Adipose tissue (tissue), 3 donors: ENCODE data around the gene KCNK15. TPM values are rescaled to one million over a fixed set of nuclear protein-coding genes. Genes with fewer than 3 reads are reported as not detected.
A peak's percentile ranks its signal among the peaks of the same experiment; 100 is the strongest.
"Not testable (repeated sequence)": the region's sequence is repeated elsewhere in the genome, so short reads cannot be mapped to it uniquely, and the experiment has no call there.

Experiments used
- H3K27ac ChIP-seq: one replicate; pipeline ENCODE4 v1.5.1; 2013; ENCODE audit warnings: low read depth, low read length
- WGBS, 3 donors: extraction: QIAGEN DNeasy Blood & Tissue Kit; methylation state at CpG; one replicate each; pipeline ENCODE4 v1.1.7; 2013; 5-methylcytosine and 5-hydroxymethylcytosine counted together
- polyA plus RNA-seq, 3 donors: library from polyadenylated mRNA; stranded (reverse); fragments of 200-250 nt; gene quantifications; one replicate each; pipeline ENCODE4 v1.2.3, GENCODE V29; 2013
- donor health status: healthy with polysubstance abuse.
- donor health status: Bipolar disorder and iron deficiency.
- donor health status: healthy.

Gene KCNK15
- 1 to 10 TPM in 2 of 3 donors, under 1 TPM in 1; 0.85 to 5.3 (median 2.4) TPM for polyA plus RNA-seq

DNA sequence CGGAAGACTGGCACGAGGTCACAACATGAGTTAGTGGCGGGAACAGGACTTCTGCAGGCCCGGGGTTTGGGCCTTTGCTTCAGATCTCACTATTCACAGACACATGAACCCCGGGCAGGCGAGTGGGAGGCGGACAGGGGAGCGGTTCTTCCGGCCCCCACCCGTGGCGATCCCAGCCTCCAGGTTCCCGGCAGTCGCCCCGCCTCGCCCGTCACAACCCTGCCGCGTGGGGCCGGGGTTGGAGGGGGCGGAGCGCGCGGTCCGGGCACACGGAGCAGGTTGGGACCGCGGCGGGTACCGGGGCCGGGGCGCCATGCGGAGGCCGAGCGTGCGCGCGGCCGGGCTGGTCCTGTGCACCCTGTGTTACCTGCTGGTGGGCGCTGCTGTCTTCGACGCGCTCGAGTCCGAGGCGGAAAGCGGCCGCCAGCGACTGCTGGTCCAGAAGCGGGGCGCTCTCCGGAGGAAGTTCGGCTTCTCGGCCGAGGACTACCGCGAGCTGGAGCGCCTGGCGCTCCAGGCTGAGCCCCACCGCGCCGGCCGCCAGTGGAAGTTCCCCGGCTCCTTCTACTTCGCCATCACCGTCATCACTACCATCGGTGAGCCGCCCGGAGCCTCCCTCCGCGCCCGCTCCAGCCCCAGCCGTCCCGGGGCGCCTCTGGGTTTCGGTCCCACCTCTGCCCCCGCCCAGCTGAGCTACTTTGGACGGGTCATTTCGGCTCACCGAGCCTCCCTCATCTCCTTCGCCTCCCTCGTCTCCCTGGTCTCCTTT is at the start of gene KCNK15:
Gene KCNK15 (plus strand): TSS at position 268 of the 769 bp plus-strand sequence. CDS start 46 bp downstream, at position 314.
- H3K27ac ChIP-seq = no peak within 1 kb of the TSS
- 1 to 2% (median 1%) methylated on average over 71 to 81 of the region's 81 CpGs for WGBS, 3 donors

DNA sequence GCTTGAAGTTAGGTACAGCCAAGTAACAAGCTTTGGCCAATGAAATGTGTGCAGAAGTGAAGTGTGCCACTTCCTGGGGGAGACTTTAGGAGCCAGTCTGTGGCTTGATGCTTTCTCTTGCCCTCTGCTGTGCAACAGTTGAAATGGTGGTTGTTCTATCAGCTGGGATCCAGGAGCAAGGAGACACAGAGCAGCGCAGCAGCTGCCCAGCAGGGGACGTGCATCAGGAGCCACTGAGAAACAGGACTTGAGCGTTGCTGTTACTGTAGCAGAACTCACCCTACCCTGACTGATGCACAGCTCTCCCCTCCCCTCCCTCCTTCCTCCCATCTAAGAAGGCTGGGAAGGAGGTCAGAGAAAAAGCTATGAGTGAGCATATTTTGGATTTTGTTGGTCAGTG is 49.4 kb upstream of the KCNK15 start:
- H3K27ac ChIP-seq = no peak overlapping the region
- WGBS, 3 donors = 71 to 98% (median 95%) methylated on average over 3 of the region's 3 CpGs

DNA sequence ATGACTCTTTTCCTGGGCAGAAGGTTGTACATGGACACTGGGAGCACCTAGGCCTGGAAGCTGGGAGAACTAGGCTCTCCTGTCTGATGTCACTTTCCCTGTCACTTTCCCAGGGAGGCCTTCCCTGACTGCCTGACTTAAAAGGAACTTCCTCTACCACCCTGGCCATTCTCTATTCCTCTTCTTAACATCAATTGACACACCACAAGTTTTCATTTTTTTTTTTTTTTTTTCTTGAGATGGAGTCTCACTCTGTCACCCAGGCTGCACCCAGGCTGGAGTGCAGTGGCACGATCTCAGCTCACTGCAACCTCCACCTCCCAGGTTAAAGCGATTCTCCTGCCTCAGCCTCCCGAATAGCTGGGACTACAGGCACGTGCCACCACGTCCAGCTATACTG is 48.6 kb upstream of the KCNK15 start:
- H3K27ac ChIP-seq = not testable (repeated sequence)
- WGBS, 3 donors = 89 to 97% (median 94%) methylated on average over 5 of the region's 5 CpGs

DNA sequence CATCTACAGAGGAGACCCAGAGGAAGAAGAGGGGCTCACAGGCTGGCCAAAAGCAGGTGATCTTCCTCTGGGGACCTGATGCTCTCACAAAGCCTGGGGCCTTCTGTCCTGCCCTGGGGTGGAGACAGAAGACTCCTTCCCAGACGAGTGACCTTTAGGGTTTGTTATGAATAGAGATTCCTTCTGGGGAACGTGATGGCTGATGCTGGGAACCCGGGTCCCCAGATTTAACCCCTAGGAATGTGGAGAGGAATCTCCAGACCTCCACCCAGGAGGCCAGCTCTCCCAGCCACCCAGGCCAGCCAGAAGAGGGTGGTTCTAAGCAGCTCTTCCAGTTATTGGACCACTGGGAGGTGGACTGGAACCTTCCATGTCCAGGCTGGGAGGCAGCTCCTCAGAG is 47.3 kb upstream of the KCNK15 start:
- H3K27ac ChIP-seq = no peak overlapping the region

DNA sequence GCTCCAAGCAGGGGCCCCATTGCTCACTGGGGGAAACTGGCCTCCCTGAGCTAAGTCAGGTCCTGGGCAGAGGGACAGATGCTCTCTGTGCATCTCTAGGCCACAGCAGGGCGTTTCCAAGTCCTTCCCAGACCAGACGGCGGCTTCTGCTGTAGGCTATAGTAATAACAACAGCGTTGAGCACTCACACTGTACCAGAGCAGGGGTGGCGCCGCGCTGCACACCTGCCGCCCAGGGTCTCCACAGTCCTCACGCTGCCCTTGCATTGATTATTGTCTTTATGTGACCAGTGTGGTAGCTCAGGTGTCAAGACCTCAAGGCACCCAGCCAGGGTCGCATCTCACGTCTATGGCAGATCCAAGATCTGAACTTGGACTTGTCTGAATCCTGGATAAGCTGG is 45.4 kb upstream of the KCNK15 start:
- no peak overlapping the region for H3K27ac ChIP-seq
- WGBS, 3 donors = 79 to 96% (median 94%) methylated on average over 11 of the region's 11 CpGs

More for the DNA sequence above, 47.3 kb upstream of the KCNK15 start:
- 45 to 72% (median 65%) methylated on average over 3 of the region's 3 CpGs for WGBS, 3 donors

DNA sequence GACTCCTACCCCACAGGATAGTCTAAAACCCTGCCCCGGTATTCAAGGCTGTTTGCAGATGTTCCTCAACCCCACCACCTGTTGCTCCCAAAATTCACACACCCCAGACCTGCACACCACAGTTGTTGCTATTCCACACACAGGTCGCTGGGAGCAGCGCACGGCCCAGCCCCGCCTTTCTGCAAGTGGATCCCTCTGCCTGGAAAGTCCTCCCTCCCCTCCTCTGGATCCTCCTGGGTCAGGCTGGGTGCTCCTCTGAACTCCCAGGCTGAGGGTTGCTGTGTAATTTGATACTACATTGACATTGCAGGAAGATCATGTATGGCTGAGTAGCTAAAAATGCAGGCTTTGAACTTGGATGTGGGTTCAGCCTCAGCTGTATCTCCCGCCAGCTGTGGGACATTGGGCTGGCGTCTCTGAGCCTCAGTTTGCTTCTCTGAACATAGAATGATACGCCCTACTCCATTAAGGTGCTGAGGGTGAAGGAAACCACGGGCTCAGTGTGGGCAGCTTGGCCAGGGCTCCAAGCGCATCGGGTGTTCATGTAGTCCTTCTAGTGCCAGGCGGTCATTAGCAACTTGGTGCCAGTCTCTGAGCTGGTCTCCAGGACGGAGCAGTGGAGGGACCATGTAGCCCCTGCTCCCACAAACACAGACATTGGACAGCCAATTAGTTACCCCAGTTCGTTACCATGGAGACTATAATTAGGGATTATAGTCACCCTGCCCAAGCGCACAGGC is 44.4 kb upstream of the KCNK15 start:
- WGBS, 3 donors = 63 to 84% (median 83%) methylated on average over 15 of the region's 15 CpGs
- H3K27ac ChIP-seq = no peak overlapping the region

DNA sequence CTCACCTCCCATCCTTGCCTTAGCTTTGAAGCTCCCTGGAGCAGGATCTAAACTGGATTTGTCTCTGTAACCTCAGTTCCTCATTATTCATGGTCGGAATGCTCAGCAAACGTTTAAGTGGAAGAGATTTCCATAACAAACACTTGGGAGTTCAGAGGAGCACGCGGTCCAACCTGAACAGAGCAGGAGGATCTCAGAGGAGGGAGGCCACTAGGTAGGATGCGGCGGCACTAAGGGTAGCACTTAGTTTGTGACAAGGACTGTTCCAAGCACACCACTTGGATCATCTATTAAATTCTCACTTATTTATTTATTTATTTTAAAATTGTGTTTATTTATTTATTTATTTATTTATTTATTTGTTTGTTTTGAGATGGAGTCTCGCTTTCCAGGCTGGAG is 43.8 kb upstream of the KCNK15 start:
- 75 to 89% (median 86%) methylated on average over 7 of the region's 7 CpGs for WGBS, 3 donors
- no peak overlapping the region for H3K27ac ChIP-seq

DNA sequence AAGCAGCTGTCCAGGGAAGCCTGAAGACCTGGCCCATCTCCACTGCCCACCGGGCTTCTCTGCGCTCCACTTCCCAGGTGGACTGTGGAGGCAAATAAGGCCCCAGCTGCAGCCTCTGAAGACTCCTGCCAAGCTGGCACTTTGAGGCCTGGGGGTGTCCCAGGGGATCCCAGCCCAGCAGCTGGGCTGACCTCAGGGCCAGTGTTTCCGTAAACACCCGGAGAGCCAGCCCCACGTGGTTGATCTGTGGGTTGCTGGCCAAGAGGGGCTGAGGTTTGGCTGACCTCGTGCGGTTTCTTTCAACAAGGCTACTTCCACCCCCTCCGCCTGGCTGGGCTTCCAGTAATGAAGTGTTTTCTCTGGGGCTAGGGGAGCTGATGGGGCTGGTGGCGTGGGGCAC is 42.9 kb upstream of the KCNK15 start:
- no peak overlapping the region for H3K27ac ChIP-seq
- 11 to 47% (median 23%) methylated on average over 9 of the region's 9 CpGs for WGBS, 3 donors

DNA sequence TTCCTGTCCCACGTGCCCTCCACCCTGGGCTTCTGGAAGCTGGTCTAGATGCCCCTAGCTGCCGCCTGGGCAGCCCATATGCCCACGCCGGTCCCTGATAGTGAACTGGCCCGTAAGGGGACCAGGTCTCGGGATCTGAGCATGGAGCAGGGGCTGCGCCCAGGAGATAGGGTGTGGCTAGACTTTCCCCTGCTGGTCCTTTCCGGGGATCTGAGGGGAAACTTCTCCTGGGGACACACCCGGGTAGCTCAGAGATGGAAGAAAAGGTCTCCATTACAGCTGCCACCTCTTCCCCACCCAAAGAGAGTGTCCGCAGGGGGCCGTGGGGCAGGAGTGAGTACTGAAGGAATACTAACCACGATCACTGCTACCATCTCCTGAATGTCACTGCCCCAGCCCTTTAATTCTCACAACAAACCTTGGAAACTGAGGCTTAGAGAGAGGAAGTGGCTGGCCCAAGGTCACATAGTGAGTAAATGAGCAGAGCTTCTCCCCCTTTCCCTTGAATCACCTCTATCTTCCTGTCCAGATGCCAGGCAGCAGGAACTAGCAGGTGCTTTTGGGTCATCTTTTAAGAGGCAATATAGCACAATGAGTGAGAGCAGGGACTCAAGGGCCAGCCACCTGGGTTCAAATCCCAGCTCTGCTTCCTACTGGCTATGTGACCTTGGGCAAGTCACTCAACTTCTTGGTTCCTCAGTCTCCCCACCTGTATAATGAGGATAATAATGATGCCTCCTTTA is 42.3 kb upstream of the KCNK15 start:
- WGBS, 3 donors = 46 to 70% (median 51%) methylated on average over 12 of the region's 12 CpGs
- peak overlapping the region; percentile 49 for H3K27ac ChIP-seq

DNA sequence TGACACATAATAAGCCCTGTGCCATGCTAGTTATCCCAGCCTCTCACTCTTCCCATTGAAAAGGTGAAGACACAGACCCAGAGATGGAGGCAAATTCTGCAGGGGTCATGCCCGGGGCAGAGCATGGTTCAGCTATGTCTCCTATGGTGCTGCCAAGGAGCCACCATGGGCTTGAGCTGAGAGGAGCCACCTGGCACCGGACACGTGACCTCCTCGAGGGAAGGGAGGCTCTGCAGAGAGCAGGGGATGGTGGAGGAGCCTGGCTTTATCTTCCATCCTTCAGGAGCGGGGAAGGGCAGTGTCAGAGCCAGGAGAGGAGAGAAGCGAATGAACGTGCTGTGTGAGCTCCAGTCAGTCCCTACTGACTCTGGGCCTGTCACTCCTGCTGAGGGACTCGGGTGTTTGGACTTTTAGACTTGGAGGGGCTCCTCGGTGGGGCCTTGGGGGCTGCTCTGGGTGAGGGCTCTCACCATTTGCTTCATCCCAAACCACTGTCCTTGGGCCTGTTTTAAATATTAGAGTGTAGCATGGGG is 41.6 kb upstream of the KCNK15 start:
- no peak overlapping the region for H3K27ac ChIP-seq
- 88 to 91% (median 89%) methylated on average over 9 of the region's 9 CpGs for WGBS, 3 donors

DNA sequence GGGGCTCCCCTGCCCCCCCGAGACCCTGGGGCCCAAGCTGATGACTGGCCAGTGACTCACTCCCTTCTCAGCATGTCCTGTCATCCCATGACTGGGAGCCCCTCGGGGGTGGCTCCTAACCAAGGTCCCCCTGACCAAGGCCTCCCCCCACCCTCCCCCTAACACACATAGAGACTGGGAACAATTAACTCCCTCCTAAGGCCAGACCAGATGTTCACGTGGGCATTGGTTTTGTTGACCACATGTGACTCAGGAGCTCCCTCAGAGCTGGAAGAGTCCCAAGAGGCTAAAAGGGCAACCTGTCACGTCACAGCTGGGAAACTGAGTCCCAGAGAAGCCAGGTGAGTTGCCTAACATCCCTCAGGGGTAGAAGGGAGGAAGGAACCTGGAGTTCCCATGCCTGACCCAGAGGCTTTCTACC is 41.1 kb upstream of the KCNK15 start:
- WGBS, 3 donors = 69 to 76% (median 71%) methylated on average over 4 of the region's 4 CpGs
- no peak overlapping the region for H3K27ac ChIP-seq

DNA sequence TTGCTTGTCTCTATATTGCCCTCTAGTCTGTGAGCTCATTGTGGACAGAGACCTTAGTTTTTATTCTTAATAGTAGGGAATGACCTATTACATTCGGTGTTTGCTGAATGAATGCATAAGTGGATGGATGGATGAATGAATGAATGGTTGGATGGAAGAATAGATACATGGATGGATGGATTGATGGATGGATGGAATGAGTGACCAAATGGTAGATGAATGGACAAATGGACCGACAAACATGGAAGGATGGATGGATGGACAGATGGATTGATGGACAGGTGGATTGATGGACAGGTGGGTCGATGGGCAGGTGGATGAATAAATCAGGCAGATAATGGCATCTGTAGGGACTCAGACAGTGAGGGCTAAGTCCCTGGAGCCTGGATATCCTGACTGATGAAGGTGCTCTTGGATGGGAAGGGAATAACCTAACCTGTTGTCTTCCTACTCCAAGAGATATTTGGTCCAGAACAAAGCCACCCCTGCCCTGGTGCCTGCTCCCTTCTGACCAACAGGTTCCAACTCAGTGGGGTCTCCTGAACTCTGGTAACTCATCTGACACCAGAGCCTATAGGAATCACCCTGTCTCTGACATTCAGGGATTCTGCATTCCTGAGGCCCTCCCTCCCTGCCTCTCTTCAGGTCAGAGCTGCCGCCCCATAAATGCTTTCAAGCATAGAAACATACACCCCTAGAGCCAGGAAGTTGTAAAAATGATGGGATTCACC is 40.1 kb upstream of the KCNK15 start:
- 68 to 88% (median 85%) methylated on average over 4 of the region's 4 CpGs for WGBS, 3 donors
- no peak overlapping the region for H3K27ac ChIP-seq

DNA sequence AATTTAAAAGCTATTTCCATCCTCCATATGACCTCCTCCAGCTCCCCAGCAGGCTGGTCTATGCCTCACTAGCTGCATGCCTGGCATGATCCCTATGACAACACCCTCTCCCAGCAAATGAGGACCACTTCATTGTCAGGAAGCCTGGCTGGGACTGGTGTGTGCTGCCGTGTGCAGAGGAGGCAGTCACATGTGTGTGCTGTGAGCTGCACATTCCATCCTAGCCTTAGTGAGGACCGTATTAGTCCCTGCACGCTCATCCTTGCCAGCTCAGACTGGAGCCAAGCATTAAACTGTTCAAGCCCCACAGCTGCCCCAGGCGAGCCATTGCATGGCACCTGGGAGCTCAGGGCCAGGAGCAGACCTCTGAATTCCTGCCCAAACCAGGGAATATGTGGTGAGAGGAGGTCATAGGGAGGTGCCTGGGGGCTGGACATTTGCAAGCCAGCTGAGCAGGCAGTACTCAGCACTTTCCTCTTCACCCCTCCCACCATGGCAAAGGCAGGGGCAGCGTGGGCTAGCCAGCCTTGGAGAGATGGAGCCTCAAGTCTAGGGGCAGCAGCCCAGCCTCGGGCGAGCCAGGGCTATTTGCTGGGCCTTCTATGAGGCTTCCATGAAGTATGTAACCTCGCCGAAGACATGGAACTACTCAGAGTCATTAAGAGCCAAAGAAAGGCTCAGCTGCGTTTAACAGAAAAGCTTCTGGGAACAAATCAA is 39.2 kb upstream of the KCNK15 start:
- no peak overlapping the region for H3K27ac ChIP-seq
- WGBS, 3 donors = 46 to 64% (median 61%) methylated on average over 10 of the region's 10 CpGs

DNA sequence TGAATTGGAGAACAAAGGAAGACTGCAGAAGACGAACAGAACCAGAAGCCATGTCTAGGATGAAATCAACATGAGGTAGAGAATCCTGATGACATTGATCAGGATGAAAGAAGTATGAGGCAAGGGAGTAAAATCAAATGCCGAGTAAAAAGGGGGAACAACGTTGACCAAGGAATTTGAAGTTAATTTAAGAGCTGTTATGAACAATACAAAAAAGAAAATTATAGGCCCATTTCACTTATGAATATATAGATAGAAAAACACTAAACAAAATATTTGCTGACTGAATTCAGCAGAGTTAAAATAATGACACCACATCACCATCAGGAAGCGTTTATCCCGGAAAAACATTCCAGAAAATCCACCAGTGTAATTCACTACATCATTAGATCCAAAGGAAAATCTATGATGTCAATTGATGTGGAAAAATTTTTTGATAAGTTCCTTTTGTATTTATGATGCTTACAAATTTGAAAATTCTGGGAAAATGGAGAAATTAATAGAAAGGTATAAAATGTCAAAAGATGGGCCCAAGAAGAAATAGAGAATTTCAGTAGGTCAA is 38.6 kb upstream of the KCNK15 start:
- no peak overlapping the region for H3K27ac ChIP-seq
- 85 to 87% (median 86%) methylated on average over 5 of the region's 5 CpGs for WGBS, 3 donors

DNA sequence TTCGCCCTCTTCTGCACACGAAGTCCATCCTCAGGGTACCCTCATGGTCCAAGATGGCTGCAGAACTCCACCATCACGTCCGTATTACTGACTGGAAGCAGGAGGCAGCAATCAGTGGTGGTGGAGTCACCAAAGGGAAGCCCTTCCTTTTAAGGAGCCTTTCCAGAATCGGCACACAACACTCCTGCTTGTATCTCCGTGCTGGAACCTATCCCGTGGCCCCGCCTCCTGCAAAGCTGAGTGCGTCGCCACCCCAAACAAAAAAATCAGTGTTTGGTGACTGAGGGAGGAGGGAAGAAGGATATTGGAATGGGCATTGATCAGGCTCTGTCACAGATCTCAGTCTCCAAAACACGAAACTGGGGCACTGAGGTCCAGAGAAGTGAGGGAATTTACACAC is 36.3 kb upstream of the KCNK15 start:
- 76 to 84% (median 82%) methylated on average over 11 of the region's 11 CpGs for WGBS, 3 donors
- no peak overlapping the region for H3K27ac ChIP-seq

DNA sequence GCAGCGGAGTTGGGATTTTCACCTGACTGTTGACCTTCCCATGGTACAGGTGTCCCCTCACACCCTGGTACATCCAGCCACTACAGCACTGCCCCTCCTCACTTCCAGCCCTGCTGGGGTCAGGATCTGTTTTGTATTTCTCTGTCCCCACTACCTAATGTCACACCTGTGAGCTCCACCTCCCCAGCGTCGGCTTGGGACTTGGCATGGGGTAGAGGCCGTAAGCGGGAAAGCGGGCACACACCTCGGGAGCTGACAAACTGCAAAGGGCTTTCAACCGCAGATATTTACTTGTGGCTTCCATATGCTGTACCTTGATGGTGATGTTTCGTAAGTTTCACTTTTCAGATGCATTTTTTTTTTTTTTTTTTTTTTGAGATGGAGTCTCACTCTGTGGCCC is 35.9 kb upstream of the KCNK15 start:
- H3K27ac ChIP-seq = no peak overlapping the region
- WGBS, 3 donors = 93 to 95% (median 93%) methylated on average over 9 of the region's 9 CpGs

DNA sequence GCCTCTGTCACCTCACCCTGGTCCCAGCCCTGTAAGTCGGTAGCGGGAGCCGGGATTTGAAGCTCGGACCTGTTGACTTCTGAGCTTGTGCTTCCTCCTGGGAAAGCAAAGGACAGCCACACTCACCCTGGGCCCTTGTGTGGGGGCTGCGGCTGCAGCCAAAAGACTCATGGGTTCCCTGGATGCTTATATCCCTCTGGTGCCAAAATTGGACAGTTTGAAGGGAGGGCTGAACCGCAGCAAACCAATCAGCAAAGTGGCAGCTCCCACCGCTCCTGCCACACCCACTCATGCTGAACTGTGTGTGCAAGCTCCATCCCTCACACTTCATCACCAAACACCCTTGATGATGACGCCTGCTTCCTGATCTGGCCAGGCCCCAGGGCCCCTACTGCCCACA is 34.4 kb upstream of the KCNK15 start:
- H3K27ac ChIP-seq = no peak overlapping the region
- 85 to 95% (median 92%) methylated on average over 8 of the region's 8 CpGs for WGBS, 3 donors
